ENCODE measurements around the gene PAGE2.
"Not testable (repeated sequence)": the region's sequence is repeated elsewhere in the genome, so short reads cannot be mapped to it uniquely, and the experiment has no call there.

Gene PAGE2

GRCh38 chrX:55088795-55089489 is at the start of gene PAGE2:
Gene PAGE2, plus strand, starts transcription at chrX:55089018. Its CDS starts 1,003 bp downstream, at chrX:55090021.
- no peak for DNase-seq

- DNase-seq = no peak
These were observed 49.3 kb upstream of the PAGE2 start for GRCh38 chrX:55039471-55039870.

GRCh38 chrX:55041514-55041913 is 47.3 kb upstream of the PAGE2 start:
- no peak for DNase-seq

- not testable (repeated sequence) for DNase-seq
These were observed 38.2 kb upstream of the PAGE2 start for GRCh38 chrX:55050599-55050998.

- no peak for DNase-seq
These were observed 31.8 kb upstream of the PAGE2 start for GRCh38 chrX:55056820-55057674.

GRCh38 chrX:55057675-55058249 is 31.1 kb upstream of the PAGE2 start:
- DNase-seq = peak; percentile 20

GRCh38 chrX:55067180-55067579 is 21.6 kb upstream of the PAGE2 start:
- DNase-seq = not testable (repeated sequence)

GRCh38 chrX:55072286-55072685 is 16.5 kb upstream of the PAGE2 start:
- DNase-seq = no peak

GRCh38 chrX:55074851-55075467 is 13.9 kb upstream of the PAGE2 start, which contains the start of gene PAGE2B:
Gene PAGE2B, plus strand, starts transcription at chrX:55075030. Its CDS starts 1,012 bp downstream, at chrX:55076042.
- DNase-seq = no peak

- DNase-seq = no peak
These were observed 9.9 kb downstream of the PAGE2 start for GRCh38 chrX:55098691-55099090.

- DNase-seq = no peak
These were observed 10.3 kb downstream of the PAGE2 start for GRCh38 chrX:55099162-55099561.

GRCh38 chrX:55102754-55103153 is 13.9 kb downstream of the PAGE2 start:
- no peak for DNase-seq

GRCh38 chrX:55107262-55107661 is 18.4 kb downstream of the PAGE2 start:
- DNase-seq = no peak

- DNase-seq = no peak
These were observed 19.1 kb downstream of the PAGE2 start for GRCh38 chrX:55107911-55108310.

GRCh38 chrX:55109306-55109705 is 20.5 kb downstream of the PAGE2 start:
- no peak for DNase-seq

GRCh38 chrX:55111578-55112254 is 22.9 kb downstream of the PAGE2 start:
- no peak for DNase-seq

- not testable (repeated sequence) for DNase-seq
These were observed 27.8 kb downstream of the PAGE2 start for GRCh38 chrX:55116589-55116988.

- DNase-seq = no peak
These were observed 29.8 kb downstream of the PAGE2 start for GRCh38 chrX:55118574-55118973.

GRCh38 chrX:55119271-55119670 is 30.5 kb downstream of the PAGE2 start:
- DNase-seq = no peak

GRCh38 chrX:55119712-55120111 is 30.9 kb downstream of the PAGE2 start:
- no peak for DNase-seq

- DNase-seq = no peak
These were observed 32.0 kb downstream of the PAGE2 start for GRCh38 chrX:55120761-55121358.

- DNase-seq = no peak
These were observed 35.1 kb downstream of the PAGE2 start for GRCh38 chrX:55123900-55124299.
